Measurements from ENCODE around the gene TMEM87B.

DNA sequence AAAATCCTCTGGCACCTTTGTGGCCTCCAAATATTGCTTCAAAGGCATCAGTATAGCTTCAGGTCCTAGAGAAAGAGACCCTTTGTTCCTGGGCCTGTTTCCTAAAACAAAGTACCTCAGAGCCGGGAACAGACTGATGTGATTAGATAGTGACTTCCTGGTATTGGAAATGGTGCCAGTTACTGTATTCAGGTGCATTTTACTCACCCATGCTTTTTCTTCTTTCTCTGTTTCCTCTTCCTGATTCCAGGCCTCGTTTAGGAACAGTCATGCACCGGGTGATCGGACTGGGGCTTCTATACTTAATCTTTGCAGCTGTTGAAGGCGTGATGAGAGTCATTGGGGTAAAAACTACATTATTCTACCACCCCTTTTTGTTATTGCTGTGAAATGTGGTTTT is 34.3 kb downstream of the TMEM87B start:
- TF ChIP-seq, protein P1, sequence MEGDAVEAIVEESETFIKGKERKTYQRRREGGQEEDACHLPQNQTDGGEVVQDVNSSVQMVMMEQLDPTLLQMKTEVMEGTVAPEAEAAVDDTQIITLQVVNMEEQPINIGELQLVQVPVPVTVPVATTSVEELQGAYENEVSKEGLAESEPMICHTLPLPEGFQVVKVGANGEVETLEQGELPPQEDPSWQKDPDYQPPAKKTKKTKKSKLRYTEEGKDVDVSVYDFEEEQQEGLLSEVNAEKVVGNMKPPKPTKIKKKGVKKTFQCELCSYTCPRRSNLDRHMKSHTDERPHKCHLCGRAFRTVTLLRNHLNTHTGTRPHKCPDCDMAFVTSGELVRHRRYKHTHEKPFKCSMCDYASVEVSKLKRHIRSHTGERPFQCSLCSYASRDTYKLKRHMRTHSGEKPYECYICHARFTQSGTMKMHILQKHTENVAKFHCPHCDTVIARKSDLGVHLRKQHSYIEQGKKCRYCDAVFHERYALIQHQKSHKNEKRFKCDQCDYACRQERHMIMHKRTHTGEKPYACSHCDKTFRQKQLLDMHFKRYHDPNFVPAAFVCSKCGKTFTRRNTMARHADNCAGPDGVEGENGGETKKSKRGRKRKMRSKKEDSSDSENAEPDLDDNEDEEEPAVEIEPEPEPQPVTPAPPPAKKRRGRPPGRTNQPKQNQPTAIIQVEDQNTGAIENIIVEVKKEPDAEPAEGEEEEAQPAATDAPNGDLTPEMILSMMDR (IDR thresholded peaks at IDR 0.05), result no peak
- TF ChIP-seq EP300 (IDR thresholded peaks at IDR 0.05) (no peak), POLR2A (IDR thresholded peaks at IDR 0.05) (no peak)

Data from tibial nerve (tissue), 4 donors.